ENCODE results near the gene SLC25A34. TPM values are rescaled to one million over a fixed set of nuclear protein-coding genes. Genes with fewer than 3 reads are reported as not detected.

The SLC25A34 gene
- total RNA-seq, 1 donor from 2014 or later: 3.5 TPM

DNA sequence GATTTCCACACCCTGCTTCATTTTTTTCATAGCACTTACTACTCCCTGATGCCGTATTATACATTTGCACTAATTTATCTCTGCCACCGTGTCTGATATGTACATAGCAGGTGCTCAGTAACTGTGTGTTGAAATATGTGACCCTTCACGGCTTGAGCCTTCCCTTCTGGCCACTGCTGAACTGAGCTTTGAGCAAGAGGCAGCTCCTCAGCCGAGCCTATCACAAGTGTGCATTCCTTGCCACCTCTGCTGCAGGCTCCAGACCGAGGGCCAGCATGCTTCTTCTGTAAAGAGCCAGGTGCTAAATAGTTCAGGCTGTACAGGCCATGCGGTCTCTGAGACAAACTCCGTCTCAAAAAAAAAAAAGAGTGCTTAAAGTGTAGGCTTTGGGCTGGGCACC, 29.3 kb upstream of the SLC25A34 start:
- ATAC-seq: peak; percentile 81 to 90
- H3K4me1 ChIP-seq: peaks cover 57% of the 10 kb centered on the region
- intact Hi-C loops (cut with DNase I): no loop called here

DNA sequence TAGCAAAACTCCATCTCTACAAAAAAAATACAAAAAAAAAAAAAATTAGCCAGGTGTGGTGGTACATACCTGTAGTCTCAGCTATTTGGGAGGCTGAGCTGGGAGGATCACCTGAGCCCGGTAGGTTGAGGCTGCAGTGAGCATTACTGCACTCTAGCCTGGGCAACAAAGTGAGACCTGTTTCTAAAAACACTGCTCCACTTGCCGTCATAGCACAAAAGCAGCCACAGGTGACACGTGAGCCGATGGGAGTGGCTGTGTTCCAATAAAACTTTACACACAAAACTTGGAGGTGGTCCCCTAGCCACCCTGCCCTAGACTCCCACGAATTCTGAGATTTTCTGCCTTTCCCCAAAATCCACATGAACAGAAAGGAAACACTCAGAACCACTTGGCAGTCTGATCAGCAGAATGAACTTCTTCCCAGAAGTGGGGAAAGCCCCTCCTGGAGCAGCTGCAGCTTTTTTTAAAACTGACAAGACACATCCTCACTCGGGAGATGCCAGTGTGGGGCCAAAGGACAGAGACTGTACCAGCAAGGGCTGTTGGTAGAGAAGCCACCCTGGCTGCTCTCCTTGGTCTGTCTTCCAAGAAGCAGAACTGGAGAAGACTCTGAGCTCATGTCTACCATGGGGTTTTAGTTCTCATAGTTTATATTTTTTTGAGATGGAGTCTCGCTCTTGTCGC, 28.7 kb upstream of the SLC25A34 start:
- no peak for ATAC-seq
- Histone ChIP-seq H3K9me3 (no peaks in the 10 kb centered on the region), H3K4me1 (peaks cover 54% of the 10 kb centered on the region), H3K36me3 (peaks cover 10% of the 10 kb centered on the region), H3K27ac (peak overlapping the region; percentile 59), H3K27me3 (ENCODE audit: low read depth) (no peaks in the 10 kb centered on the region), H3K4me3 (no peak overlapping the region)
- intact Hi-C loops (cut with DNase I): no loop called here
- DNase-seq: no peak
- TF ChIP-seq, protein P1, sequence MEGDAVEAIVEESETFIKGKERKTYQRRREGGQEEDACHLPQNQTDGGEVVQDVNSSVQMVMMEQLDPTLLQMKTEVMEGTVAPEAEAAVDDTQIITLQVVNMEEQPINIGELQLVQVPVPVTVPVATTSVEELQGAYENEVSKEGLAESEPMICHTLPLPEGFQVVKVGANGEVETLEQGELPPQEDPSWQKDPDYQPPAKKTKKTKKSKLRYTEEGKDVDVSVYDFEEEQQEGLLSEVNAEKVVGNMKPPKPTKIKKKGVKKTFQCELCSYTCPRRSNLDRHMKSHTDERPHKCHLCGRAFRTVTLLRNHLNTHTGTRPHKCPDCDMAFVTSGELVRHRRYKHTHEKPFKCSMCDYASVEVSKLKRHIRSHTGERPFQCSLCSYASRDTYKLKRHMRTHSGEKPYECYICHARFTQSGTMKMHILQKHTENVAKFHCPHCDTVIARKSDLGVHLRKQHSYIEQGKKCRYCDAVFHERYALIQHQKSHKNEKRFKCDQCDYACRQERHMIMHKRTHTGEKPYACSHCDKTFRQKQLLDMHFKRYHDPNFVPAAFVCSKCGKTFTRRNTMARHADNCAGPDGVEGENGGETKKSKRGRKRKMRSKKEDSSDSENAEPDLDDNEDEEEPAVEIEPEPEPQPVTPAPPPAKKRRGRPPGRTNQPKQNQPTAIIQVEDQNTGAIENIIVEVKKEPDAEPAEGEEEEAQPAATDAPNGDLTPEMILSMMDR (IDR thresholded peaks at IDR 0.05): no peak

More for the DNA sequence above, 29.3 kb upstream of the SLC25A34 start:
- Histone ChIP-seq H3K9me3 (no peaks in the 10 kb centered on the region), H3K27ac (peak overlapping the region; percentile 59), H3K27me3 (ENCODE audit: low read depth) (no peaks in the 10 kb centered on the region), H3K36me3 (peaks cover 10% of the 10 kb centered on the region), H3K4me3 (no peak overlapping the region)
- TF ChIP-seq, protein P1 (IDR thresholded peaks at IDR 0.05): no peak
- peak; percentile 79 for DNase-seq

DNA sequence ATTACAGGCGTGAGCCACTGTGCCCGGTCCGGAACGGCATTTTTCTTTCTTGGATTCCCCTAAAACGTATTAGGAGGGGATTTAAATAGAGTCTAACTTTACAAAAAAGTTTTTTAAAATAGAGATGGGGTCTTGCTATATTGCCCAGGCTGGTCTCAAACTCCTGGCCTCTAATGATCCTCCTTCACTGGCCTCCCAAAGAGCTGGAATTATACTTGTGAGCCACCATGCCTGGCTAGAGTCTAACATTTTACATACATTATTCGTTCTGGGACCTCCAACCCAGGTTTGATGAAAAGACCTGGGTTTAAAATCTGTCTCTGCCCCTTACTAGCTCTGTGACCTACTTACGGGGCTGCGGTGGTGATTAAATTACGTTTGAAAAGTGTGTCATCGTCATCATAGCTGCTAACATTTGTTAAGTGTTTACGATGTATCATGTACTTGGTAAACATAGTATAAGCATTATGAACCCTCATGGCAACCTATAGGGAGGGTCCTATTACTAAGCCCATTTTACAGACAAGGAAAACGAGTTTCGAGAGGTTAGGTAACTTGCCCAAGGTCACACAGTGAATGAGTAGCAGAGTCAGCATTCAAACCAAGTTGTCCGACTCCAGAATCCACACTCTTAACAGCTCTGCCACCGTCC, 27.4 kb upstream of the SLC25A34 start:
- no peak overlapping the region for H3K4me3 ChIP-seq
- ATAC-seq (no peak), DNase-seq (no peak)
- intact Hi-C loops (cut with DNase I): no loop called here
- peaks cover 10% of the 10 kb centered on the region for H3K36me3 ChIP-seq
- H3K27me3 ChIP-seq (ENCODE audit: low read depth): no peaks in the 10 kb centered on the region
- H3K27ac ChIP-seq: no peak overlapping the region
- H3K9me3 ChIP-seq: no peaks in the 10 kb centered on the region
- TF ChIP-seq, protein P1 (IDR thresholded peaks at IDR 0.05): no peak
- H3K4me1 ChIP-seq: peaks cover 48% of the 10 kb centered on the region

DNA sequence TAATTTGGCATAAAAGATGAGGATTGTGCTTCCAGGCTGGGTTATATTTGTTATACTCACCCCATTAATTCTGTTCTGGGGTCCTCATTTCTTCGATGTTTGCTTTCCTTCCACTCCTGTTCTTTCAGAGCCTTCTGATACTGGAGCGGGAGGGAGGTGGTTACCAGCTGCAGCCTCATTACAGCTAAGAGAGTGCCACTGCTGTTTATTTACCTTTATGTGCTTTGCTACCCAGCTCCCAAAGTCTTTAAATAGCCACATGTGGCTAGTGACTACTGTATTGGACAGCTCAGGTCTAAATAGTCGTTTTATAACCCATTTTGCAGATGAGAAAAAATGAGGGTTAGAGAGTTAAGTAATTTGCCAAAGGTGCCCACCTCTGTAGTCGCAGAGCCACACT, 26.8 kb upstream of the SLC25A34 start:
- H3K4me1 ChIP-seq: peaks cover 47% of the 10 kb centered on the region
- H3K36me3 ChIP-seq: peaks cover 10% of the 10 kb centered on the region
- intact Hi-C loops (cut with DNase I): no loop called here
- no peaks in the 10 kb centered on the region for H3K27me3 ChIP-seq (ENCODE audit: low read depth)
- ATAC-seq (no peak), DNase-seq (no peak)
- TF ChIP-seq, protein P1 (IDR thresholded peaks at IDR 0.05): no peak
- no peak overlapping the region for H3K27ac ChIP-seq
- H3K9me3 ChIP-seq: no peaks in the 10 kb centered on the region
- H3K4me3 ChIP-seq: no peak overlapping the region

DNA sequence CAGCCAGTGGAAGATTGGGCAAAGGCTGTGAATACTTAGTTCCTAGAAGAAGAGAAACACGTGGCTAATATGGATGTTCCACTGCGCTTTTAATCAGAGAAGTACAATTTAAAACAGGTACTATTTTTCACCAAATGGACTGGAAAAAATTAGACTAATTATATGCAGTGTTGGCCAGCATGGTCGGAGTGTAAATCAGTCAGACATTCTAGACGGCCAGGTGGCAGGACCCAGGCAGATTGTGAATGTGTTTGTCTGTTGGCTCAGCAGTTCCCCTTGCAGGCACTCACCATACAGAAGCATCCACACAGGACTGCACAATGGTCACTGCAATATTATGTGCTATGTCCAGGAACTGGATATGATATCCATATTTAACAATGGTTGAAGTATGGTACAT, 23.9 kb upstream of the SLC25A34 start:
- ATAC-seq: no peak
- no peak for DNase-seq
- TF ChIP-seq, protein P1 (IDR thresholded peaks at IDR 0.05): no peak

More for the DNA sequence above, 23.9 kb upstream of the SLC25A34 start:
- intact Hi-C loops (cut with DNase I): no loop called here
- no peaks in the 10 kb centered on the region for H3K9me3 ChIP-seq
- H3K36me3 ChIP-seq: peaks cover 15% of the 10 kb centered on the region
- no peak overlapping the region for H3K27ac ChIP-seq
- no peaks in the 10 kb centered on the region for H3K27me3 ChIP-seq (ENCODE audit: low read depth)
- H3K4me1 ChIP-seq: peaks cover 47% of the 10 kb centered on the region
- no peak overlapping the region for H3K4me3 ChIP-seq

All from lower lobe of right lung (tissue), 2 donors.